HCT116 (cell line): ENCODE data around the gene DACH2. TPM values are rescaled to one million over a fixed set of nuclear protein-coding genes. Genes with fewer than 3 reads are reported as not detected.

Experiments
- ATAC-seq: fragments of 200-7000 bp; cut with Tn5 transposase; 2 replicates; pipeline ENCODE4 v1.9.1; 2020; ENCODE audit warnings: mild to moderate bottlenecking, moderate library complexity
- BruUV-seq: library from RNA; stranded (reverse); fragments of 400-500 nt; replicated peaks from 2 replicates; lab custom pipeline; 2021; lab: Mats Ljungman, UMichigan
- CTCF ChIA-PET: fragments of 300-600 bp; sonication (Branson Sonifier 250); formaldehyde crosslinking; loops from one replicate; lab custom pipeline; 2021; ENCODE audit warnings: antibody characterized with exemption; lab: Charles Lee
- POLR2A ChIA-PET: fragments of 300-600, 350-600 bp; sonication (Branson Sonifier 250); formaldehyde crosslinking; loops from one replicate; lab custom pipeline; 2021; ENCODE audit warnings: antibody characterized with exemption; lab: Charles Lee
- RAD21 ChIA-PET, 2 experiments: fragments of 300-600 bp; sonication (Branson Sonifier 250); formaldehyde crosslinking; loops; one replicate each; lab custom pipeline; 2023; ENCODE audit warnings: low total read pairs in 2 of 2; ENCODE audit not compliant: uncharacterized antibody in 2 of 2, unreplicated experiment in 2 of 2, low non-redundant PET in 1 of 2; lab: Charles Lee
- DNase-seq: peaks from one replicate; pipeline ENCODE4 v3.0.0-alpha.2; 2010; ENCODE audit warnings: low read depth, low spot score
- H2AFZ ChIP-seq: fragments of 200-600 bp; shearing (Covaris generic), sonication (generic); 2 replicates; pipeline ENCODE4 v1.6.1; 2017; ENCODE audit warnings: low read depth, mixed run types, mixed read lengths, antibody characterized with exemption, low read length; ENCODE audit not compliant: poor library complexity, severe bottlenecking
- H3K27ac ChIP-seq: 2 replicates; pipeline ENCODE4 v1.5.1; 2012; ENCODE audit warnings: low read depth, low read length
- H3K27me3 ChIP-seq: fragments of 200-600 bp; sonication (generic); 2 replicates; pipeline ENCODE4 v1.6.1; 2016; ENCODE audit warnings: mixed run types, low read length, mixed read lengths; ENCODE audit not compliant: insufficient read depth
- H3K36me3 ChIP-seq, 2 experiments: fragments of 200-500 bp in 1 of 2; fragments of 200-600 bp in 1 of 2; sonication (Bioruptor generic) in 1 of 2; sonication (generic) in 1 of 2; 2 replicates each; pipeline versions ENCODE4 v1.5.1 to v1.6.1; 2014 to 2016; ENCODE audit warnings: low read length in 2 of 2, inconsistent platforms in 1 of 2, mixed read lengths in 1 of 2, mixed run types in 1 of 2; ENCODE audit not compliant: insufficient read depth in 2 of 2, control insufficient read depth in 1 of 2
- H3K4me1 ChIP-seq, 2 experiments: fragments of 200-600 bp in 1 of 2; sonication (generic) in 1 of 2; 2 replicates each; pipeline versions ENCODE4 v1.5.1 to v1.6.1; 2012 to 2017; ENCODE audit warnings: low read length in 2 of 2, inconsistent platforms in 1 of 2, mild to moderate bottlenecking in 1 of 2, mixed read lengths in 1 of 2, mixed run types in 1 of 2, moderate library complexity in 1 of 2; ENCODE audit not compliant: insufficient read depth in 2 of 2, control insufficient read depth in 1 of 2
- H3K4me2 ChIP-seq: fragments of 200-600 bp; sonication (generic); 2 replicates; pipeline ENCODE4 v1.6.1; 2017; ENCODE audit warnings: mixed run types, low read length, mixed read lengths
- H3K4me3 ChIP-seq, 2 experiments: fragments of 200-600 bp in 1 of 2; sonication (generic) in 1 of 2; replicated peaks in 1 of 2; 2 replicates each; pipeline ENCODE4 v1.5.1; 2011 to 2016; ENCODE audit warnings: low read length in 2 of 2, control low read depth in 1 of 2, low read depth in 1 of 2, mild to moderate bottlenecking in 1 of 2, mixed read lengths in 1 of 2, mixed run types in 1 of 2
- H3K79me2 ChIP-seq: fragments of 200-600 bp; sonication (generic); 2 replicates; pipeline ENCODE4 v1.6.1; 2017; ENCODE audit warnings: mild to moderate bottlenecking, mixed run types, low read length, moderate library complexity, mixed read lengths; ENCODE audit not compliant: insufficient read depth
- H3K9ac ChIP-seq: fragments of 200-600 bp; sonication (generic); 2 replicates; pipeline ENCODE4 v1.6.1; 2016; ENCODE audit warnings: low read length, mixed read lengths
- H3K9me2 ChIP-seq: fragments of 200-600 bp; sonication (generic), shearing (Covaris generic); 2 replicates; pipeline ENCODE4 v1.6.1; 2017; ENCODE audit warnings: mixed run types, mild to moderate bottlenecking, moderate library complexity; ENCODE audit not compliant: insufficient read depth
- H3K9me3 ChIP-seq, 2 experiments: fragments of 200-500 bp in 1 of 2; fragments of 200-600 bp in 1 of 2; sonication (Bioruptor generic) in 1 of 2; sonication (generic) in 1 of 2; 2 replicates each; pipeline ENCODE4 v1.6.1; 2014 to 2017; ENCODE audit warnings: low read length in 2 of 2, mixed read lengths in 2 of 2, inconsistent platforms in 1 of 2, low read depth in 1 of 2, mild to moderate bottlenecking in 1 of 2, mixed run types in 1 of 2, moderate library complexity in 1 of 2; ENCODE audit not compliant: control insufficient read depth in 1 of 2, insufficient read depth in 1 of 2
- H4K20me1 ChIP-seq: fragments of 200-600 bp; sonication (generic), shearing (Covaris generic); 2 replicates; pipeline ENCODE4 v1.6.1; 2017; ENCODE audit warnings: mixed run types, mild to moderate bottlenecking, moderate library complexity; ENCODE audit not compliant: insufficient read depth
- CEBPB ChIP-seq: IDR thresholded peaks from 2 replicates; pipeline ENCODE4 v1.6.1; 2012; ENCODE audit warnings: low read depth
- EGR1 ChIP-seq: IDR thresholded peaks from 2 replicates; pipeline ENCODE4 v1.6.1; 2012; ENCODE audit warnings: low read depth
- ELF1 ChIP-seq: IDR thresholded peaks from 2 replicates; pipeline ENCODE4 v1.6.1; 2012; ENCODE audit warnings: low read depth, borderline replicate concordance
- EZH2 ChIP-seq: fragments of 200-600 bp; sonication (generic); IDR thresholded peaks from 2 replicates; pipeline ENCODE4 v1.6.1; 2017; ENCODE audit warnings: antibody characterized with exemption, mixed run types
- POLR2A ChIP-seq: IDR thresholded peaks from 2 replicates; pipeline ENCODE4 v1.7.0; 2011; ENCODE audit warnings: borderline replicate concordance; ENCODE audit not compliant: insufficient read depth, insufficient read length; ENCODE audit errors: extremely low read depth
- POLR2AphosphoS5 ChIP-seq: IDR thresholded peaks from 2 replicates; pipeline ENCODE4 v1.6.1; 2011; ENCODE audit warnings: mild to moderate bottlenecking, low read depth, low read length, moderate library complexity
- SIN3A ChIP-seq: IDR thresholded peaks from 2 replicates; pipeline ENCODE4 v1.6.1; 2012; ENCODE audit warnings: low read depth
- SP1 ChIP-seq: IDR thresholded peaks from 2 replicates; pipeline ENCODE4 v1.6.1; 2012; ENCODE audit warnings: low read depth
- SRF ChIP-seq: IDR thresholded peaks from 2 replicates; pipeline ENCODE4 v1.6.1; 2012; ENCODE audit warnings: low read depth
- ZFX ChIP-seq: fragments of 450-650 bp; IDR thresholded peaks from 2 replicates; pipeline ENCODE4 v1.6.1; 2017
- ZNF274 ChIP-seq: fragments of 200-500 bp; sonication (Bioruptor generic); IDR thresholded peaks from 2 replicates; pipeline ENCODE4 v1.6.1; 2014; ENCODE audit warnings: mild to moderate bottlenecking, low read depth, low read length, inconsistent platforms
- intact Hi-C: fragments of 100-400 bp; cut with micrococcal nuclease; formaldehyde crosslinking; loops from 2 replicates; pipeline ENCODE4 v1.10.0; 2022
- total RNA-seq: library from RNA; stranded (reverse); gene quantifications from one replicate; pipeline ENCODE4 v1.2.1, GENCODE V29; 2021; ENCODE audit not compliant: unreplicated experiment
- TF ChIP-seq, protein P1 (sequence below): IDR thresholded peaks from 2 replicates; pipeline ENCODE4 v1.6.1; 2012; ENCODE audit warnings: low read depth
- TF ChIP-seq, protein P2 (sequence below): IDR thresholded peaks from 2 replicates; pipeline ENCODE4 v1.6.1; 2012

The DACH2 gene
- total RNA-seq, 1 experiment from 2014 or later, result not detected

DNA sequence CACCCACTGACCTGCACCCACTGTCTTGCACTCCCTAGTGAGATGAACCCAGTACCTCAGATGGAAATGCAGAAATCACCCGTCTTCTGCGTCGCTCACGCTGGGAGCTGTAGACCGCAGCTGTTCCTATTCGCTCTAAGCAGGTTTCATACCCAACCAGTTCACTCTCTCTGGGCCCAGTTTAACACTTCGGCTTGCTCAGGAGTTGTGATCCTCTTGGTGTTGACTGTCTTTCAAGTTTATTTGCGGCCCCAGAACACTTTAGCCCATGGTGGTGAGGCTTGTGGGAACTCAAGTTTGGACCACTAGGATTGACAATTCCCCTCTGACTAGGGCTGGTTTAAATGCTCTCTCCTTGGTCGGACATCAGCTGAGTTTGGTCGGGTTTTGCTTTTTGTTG, 147.0 kb downstream of the DACH2 start:
- BruUV-seq, result no TSS peak
- intact Hi-C loops, result no loop called here
- H3K4me3 ChIP-seq, result no peak overlapping the region
- no peaks in the 10 kb centered on the region for H3K79me2 ChIP-seq
- TF ChIP-seq POLR2A (no peak), CEBPB (no peak)
- TF ChIP-seq, protein P1, sequence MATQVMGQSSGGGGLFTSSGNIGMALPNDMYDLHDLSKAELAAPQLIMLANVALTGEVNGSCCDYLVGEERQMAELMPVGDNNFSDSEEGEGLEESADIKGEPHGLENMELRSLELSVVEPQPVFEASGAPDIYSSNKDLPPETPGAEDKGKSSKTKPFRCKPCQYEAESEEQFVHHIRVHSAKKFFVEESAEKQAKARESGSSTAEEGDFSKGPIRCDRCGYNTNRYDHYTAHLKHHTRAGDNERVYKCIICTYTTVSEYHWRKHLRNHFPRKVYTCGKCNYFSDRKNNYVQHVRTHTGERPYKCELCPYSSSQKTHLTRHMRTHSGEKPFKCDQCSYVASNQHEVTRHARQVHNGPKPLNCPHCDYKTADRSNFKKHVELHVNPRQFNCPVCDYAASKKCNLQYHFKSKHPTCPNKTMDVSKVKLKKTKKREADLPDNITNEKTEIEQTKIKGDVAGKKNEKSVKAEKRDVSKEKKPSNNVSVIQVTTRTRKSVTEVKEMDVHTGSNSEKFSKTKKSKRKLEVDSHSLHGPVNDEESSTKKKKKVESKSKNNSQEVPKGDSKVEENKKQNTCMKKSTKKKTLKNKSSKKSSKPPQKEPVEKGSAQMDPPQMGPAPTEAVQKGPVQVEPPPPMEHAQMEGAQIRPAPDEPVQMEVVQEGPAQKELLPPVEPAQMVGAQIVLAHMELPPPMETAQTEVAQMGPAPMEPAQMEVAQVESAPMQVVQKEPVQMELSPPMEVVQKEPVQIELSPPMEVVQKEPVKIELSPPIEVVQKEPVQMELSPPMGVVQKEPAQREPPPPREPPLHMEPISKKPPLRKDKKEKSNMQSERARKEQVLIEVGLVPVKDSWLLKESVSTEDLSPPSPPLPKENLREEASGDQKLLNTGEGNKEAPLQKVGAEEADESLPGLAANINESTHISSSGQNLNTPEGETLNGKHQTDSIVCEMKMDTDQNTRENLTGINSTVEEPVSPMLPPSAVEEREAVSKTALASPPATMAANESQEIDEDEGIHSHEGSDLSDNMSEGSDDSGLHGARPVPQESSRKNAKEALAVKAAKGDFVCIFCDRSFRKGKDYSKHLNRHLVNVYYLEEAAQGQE, result no peak
- CTCF ChIA-PET, result no interaction called here
- H3K27ac ChIP-seq, result no peak overlapping the region
- H4K20me1 ChIP-seq, result no peaks in the 10 kb centered on the region
- H3K9me2 ChIP-seq, result no peaks in the 10 kb centered on the region
- H3K36me3 ChIP-seq, result no peaks in the 10 kb centered on the region
- RAD21 ChIA-PET, result no interaction called here
- H3K4me1 ChIP-seq, result no peaks in the 10 kb centered on the region
- no peak for ATAC-seq
- no peak overlapping the region for H3K4me2 ChIP-seq
- DNase-seq, result no peak
- no peak overlapping the region for H2AFZ ChIP-seq
- H3K9ac ChIP-seq, result no peak overlapping the region
- no peaks in the 10 kb centered on the region for H3K9me3 ChIP-seq
- no peaks in the 10 kb centered on the region for H3K27me3 ChIP-seq
- POLR2A ChIA-PET, result no interaction called here

DNA sequence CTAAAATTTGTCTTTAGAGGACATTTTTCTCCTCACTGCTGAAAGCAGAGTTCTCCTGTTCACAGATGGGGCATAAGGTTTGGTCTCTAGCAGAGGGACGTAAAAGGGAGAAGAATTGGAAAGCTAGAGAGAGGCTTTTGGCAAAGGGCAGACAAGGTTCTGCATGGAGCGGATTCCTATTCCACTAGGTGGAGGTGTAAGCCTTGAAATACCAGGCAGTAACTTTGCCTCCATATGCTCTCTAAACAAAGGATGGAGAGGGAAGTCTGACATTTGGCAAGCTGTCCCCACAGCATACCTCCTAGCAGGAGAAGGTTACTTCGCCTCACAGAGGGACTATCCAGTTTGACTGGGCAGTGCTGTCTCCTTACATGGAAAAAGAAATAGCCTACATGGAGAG, 174.7 kb downstream of the DACH2 start:
- no TSS peak for BruUV-seq
- H3K9me2 ChIP-seq, result no peaks in the 10 kb centered on the region
- intact Hi-C loops, result no loop called here
- no peak overlapping the region for H3K9ac ChIP-seq
- H4K20me1 ChIP-seq, result no peaks in the 10 kb centered on the region
- ATAC-seq (no peak), DNase-seq (no peak)
- no peaks in the 10 kb centered on the region for H3K79me2 ChIP-seq
- no peak overlapping the region for H3K27ac ChIP-seq
- H3K4me1 ChIP-seq, result no peaks in the 10 kb centered on the region
- H3K36me3 ChIP-seq, result no peaks in the 10 kb centered on the region
- H3K4me3 ChIP-seq, result no peak overlapping the region
- no peaks in the 10 kb centered on the region for H3K9me3 ChIP-seq
- no peak overlapping the region for H3K4me2 ChIP-seq
- ChIA-PET POLR2A (no interaction called here), RAD21 (no interaction called here), CTCF (no interaction called here)
- H3K27me3 ChIP-seq, result no peaks in the 10 kb centered on the region
- TF ChIP-seq EZH2, result no peak
- TF ChIP-seq ZFX, result no peak
- no peak for TF ChIP-seq ZNF274
- no peak for TF ChIP-seq ELF1
- no peak for TF ChIP-seq SRF
- TF ChIP-seq, protein P2, sequence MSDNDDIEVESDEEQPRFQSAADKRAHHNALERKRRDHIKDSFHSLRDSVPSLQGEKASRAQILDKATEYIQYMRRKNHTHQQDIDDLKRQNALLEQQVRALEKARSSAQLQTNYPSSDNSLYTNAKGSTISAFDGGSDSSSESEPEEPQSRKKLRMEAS, result no peak
- no peak for TF ChIP-seq POLR2AphosphoS5
- no peak for TF ChIP-seq SIN3A
- TF ChIP-seq, protein P1, result no peak
- TF ChIP-seq SP1, result no peak
- no peak for TF ChIP-seq EGR1
- no peak overlapping the region for H2AFZ ChIP-seq
